Left ventricle myocardium inferior (tissue), 1 donor: ENCODE results near the gene ASCC1. TPM values are rescaled to one million over a fixed set of nuclear protein-coding genes. Genes with fewer than 3 reads are reported as not detected.
"Not testable (repeated sequence)": the region's sequence is repeated elsewhere in the genome, so short reads cannot be mapped to it uniquely, and the experiment has no call there.

Experiments
- DNase-seq: peaks from one replicate; pipeline ENCODE4 v3.0.0-alpha.2; 2020
- H3K27ac ChIP-seq: fragments of 200-600 bp; replicated peaks from 2 replicates; pipeline ENCODE4 v1.8.0; 2021
- H3K27me3 ChIP-seq: fragments of 200-600 bp; 2 replicates; pipeline ENCODE4 v1.8.0; 2021; ENCODE audit warnings: low read depth
- H3K36me3 ChIP-seq: fragments of 200-600 bp; 2 replicates; pipeline ENCODE4 v1.8.0; 2021
- H3K4me1 ChIP-seq: fragments of 200-600 bp; 2 replicates; pipeline ENCODE4 v1.8.0; 2021
- H3K4me3 ChIP-seq: fragments of 200-600 bp; 2 replicates; pipeline ENCODE4 v1.8.0; 2021; ENCODE audit warnings: mild to moderate bottlenecking, moderate library complexity
- H3K9me3 ChIP-seq: fragments of 200-600 bp; replicated peaks from 2 replicates; pipeline ENCODE4 v1.8.0; 2021
- intact Hi-C: fragments of 100-400 bp; cut with micrococcal nuclease; formaldehyde crosslinking; loops from one replicate; pipeline ENCODE4 v1.11.0; 2022
- total RNA-seq: library from RNA; stranded (reverse); fragmentation: NEBNext Ultra II Directional; extraction: Animal tissue kit (Norgen Biotek cat#: 25700); gene quantifications from one replicate; pipeline ENCODE4 v1.2.1, GENCODE V29; 2021
- TF ChIP-seq, protein P1 (sequence below): fragments of 200-600 bp; IDR thresholded peaks from 2 replicates; pipeline ENCODE4 v1.8.0; 2021; ENCODE audit warnings: antibody characterized with exemption, mild to moderate bottlenecking, borderline replicate concordance
- donor health status: DM: no; HTN: yes; CAD: no; lungs with severe emphysema.

Gene ASCC1
- total RNA-seq, 1 donor from 2014 or later, result 37.0 TPM

DNA sequence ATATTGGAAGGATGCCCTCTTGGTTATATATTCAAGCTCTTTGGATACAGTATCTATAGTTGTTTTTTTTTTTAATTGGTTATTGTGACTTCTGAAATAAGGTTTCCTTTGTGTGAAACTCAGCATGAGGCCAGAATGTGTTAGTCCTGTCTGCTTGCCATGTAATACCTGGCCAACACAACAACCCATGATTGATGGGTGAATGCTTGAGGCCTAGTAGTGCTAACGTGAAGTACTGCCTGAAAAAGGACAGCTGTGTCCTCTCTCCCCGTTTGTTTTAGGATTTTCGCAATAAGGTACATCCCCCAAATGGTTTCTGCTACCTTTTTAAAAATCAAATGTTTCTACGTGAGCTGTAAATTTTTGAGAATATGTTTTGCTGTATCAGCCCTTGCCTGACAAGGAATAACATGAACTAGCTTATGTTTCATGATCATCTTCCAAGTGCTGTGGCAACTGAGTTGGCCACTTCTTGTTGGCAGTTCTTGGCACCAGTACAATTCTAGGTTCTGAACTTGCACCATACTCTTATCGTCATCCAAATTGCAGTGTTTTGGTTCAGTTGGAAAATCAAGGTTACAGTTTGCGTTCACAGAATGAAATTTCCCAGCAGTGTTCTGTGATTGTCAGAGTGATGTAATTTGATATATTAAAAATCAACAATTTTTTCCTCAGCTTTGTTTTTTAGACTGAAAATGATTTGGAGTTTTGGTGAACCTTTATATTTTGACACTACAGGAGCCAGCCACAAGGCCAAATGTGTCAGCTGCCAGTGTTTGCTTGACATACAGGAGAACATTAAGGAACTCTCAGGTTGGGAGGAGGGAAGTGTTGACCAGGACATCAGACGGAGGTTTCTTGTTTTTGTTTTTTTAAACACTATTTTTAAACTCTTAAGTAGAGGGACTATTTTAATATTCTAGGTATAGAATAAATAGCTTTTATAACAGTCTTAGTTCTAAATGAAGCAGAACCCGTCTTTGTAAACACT lies 13.5 kb upstream of the ASCC1 start:
- Histone ChIP-seq H3K27ac (peak overlapping the region; percentile 56), H3K4me1 (peaks cover 38% of the 10 kb centered on the region), H3K9me3 (no peaks in the 10 kb centered on the region), H3K4me3 (no peak overlapping the region), H3K36me3 (peaks cover 66% of the 10 kb centered on the region), H3K27me3 (no peaks in the 10 kb centered on the region)
- intact Hi-C loops, result no loop called here
- DNase-seq, result no peak
- TF ChIP-seq, protein P1, sequence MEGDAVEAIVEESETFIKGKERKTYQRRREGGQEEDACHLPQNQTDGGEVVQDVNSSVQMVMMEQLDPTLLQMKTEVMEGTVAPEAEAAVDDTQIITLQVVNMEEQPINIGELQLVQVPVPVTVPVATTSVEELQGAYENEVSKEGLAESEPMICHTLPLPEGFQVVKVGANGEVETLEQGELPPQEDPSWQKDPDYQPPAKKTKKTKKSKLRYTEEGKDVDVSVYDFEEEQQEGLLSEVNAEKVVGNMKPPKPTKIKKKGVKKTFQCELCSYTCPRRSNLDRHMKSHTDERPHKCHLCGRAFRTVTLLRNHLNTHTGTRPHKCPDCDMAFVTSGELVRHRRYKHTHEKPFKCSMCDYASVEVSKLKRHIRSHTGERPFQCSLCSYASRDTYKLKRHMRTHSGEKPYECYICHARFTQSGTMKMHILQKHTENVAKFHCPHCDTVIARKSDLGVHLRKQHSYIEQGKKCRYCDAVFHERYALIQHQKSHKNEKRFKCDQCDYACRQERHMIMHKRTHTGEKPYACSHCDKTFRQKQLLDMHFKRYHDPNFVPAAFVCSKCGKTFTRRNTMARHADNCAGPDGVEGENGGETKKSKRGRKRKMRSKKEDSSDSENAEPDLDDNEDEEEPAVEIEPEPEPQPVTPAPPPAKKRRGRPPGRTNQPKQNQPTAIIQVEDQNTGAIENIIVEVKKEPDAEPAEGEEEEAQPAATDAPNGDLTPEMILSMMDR, result no peak

DNA sequence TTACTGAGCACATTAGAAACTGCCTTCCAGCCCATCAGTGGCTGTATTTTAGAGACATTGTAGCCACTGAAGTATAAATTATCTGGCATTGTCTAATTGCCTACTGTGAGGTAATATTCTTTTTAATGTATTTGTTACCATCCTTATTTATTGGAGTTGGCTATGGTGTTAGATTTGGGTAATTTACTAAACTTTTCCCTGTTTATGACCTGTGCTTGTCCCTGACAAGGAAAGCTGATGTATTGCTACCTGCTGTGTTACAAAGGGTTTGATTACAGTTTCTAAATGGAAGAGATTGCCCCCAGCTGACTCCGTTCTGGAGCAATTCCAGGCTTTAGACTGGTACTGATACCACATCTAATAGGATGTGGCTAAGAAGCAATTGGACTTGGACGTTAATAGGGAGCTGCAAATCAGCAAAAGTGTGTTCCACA lies 12.3 kb upstream of the ASCC1 start:
- Histone ChIP-seq H3K27ac (peak overlapping the region; percentile 56), H3K4me3 (no peak overlapping the region), H3K27me3 (no peaks in the 10 kb centered on the region), H3K36me3 (peaks cover 61% of the 10 kb centered on the region), H3K4me1 (peaks cover 50% of the 10 kb centered on the region), H3K9me3 (no peaks in the 10 kb centered on the region)
- TF ChIP-seq, protein P1, result no peak
- DNase-seq, result no peak
- intact Hi-C loops, result no loop called here

DNA sequence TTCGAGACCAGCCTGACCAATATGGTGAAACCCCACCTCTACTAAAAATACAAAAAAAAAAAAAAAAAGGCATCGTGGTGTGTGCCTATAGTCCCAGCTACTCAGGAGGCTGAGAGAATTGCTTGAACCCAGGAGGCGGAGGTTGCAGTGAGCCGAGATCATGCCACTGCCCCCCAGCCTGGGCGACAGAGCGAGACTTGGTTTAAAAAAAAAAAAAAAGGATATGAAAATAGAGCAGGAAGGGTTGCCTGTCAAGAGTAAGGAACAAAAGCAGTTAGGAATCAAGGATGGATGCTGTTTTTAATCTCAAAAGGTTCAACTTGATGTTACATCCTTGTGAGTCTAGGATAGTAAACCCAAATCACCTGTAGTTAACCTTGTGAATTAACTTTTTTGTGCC lies 11.8 kb upstream of the ASCC1 start:
- peaks cover 55% of the 10 kb centered on the region for H3K4me1 ChIP-seq
- TF ChIP-seq, protein P1, result no peak
- intact Hi-C loops, result no loop called here

DNA sequence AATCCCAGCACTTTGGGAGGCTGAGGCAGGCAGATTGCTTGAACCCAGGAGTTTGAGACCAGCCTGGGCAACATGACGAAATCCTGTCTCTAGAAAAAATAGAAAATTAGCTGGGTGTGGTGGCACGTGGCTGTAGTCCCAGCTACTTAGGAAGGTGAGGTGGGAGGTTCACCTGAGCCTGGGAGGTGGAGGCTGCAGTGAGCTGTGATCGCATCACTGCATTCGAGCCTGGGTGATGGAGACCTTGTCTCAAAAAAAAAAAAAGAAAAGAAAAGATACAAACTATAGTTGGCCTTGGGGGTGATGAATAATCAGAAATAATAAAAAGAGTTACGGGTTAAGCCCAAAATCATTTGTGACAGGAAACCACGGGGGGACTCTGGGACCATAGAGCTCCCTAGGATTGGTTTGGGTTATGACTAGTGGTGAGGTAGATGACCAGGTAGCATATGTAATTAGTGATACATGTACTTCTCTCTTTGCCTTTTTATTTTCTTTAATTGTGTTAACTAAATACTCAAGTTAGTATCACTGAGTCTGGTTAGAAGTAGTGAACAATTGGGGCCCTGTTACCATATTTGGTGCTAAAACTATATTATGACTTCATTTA lies 10.4 kb upstream of the ASCC1 start:
- Histone ChIP-seq H3K36me3 (peaks cover 48% of the 10 kb centered on the region), H3K4me1 (peaks cover 68% of the 10 kb centered on the region), H3K27me3 (no peaks in the 10 kb centered on the region), H3K9me3 (no peaks in the 10 kb centered on the region), H3K27ac (peak overlapping the region; percentile 9), H3K4me3 (no peak overlapping the region)
- TF ChIP-seq, protein P1, result no peak
- DNase-seq, result no peak
- intact Hi-C loops, result no loop called here

More for the DNA sequence above, 11.8 kb upstream of the ASCC1 start:
- Histone ChIP-seq H3K9me3 (no peaks in the 10 kb centered on the region), H3K27me3 (no peaks in the 10 kb centered on the region), H3K4me3 (no peak overlapping the region), H3K27ac (peak overlapping the region; percentile 56), H3K36me3 (peaks cover 56% of the 10 kb centered on the region)
- DNase-seq, result no peak

DNA sequence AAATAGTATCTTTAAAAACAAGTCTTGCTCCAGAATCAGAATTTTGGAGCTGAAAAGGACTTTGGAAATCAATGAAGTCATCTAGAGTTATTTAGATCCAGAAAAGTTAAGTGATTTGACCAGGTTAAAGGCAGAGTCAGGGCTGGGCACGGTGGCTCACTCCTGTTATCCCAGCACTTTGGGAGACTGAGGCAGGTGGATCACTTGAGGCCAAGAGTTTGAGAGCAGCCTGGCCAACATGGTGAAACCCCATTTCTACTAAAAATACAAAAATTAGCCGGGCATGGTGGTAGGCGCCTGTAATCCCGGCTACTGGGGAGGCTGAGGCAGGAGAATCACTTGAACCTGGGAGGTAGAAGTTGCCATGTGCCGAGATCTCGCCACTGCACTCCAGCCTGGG lies 8.1 kb upstream of the ASCC1 start:
- H3K4me1 ChIP-seq, result peaks cover 68% of the 10 kb centered on the region
- H3K4me3 ChIP-seq, DNase-seq, H3K27me3 ChIP-seq, H3K9me3 ChIP-seq, intact Hi-C loops: not testable (repeated sequence)
- H3K36me3 ChIP-seq, result peaks cover 53% of the 10 kb centered on the region
- H3K27ac ChIP-seq, result peak overlapping the region; percentile 74
